Type B pancreatic cell (in vitro differentiated cells): ENCODE measurements around the gene KRT72. TPM values are rescaled to one million over a fixed set of nuclear protein-coding genes. Genes with fewer than 3 reads are reported as not detected.

Source experiments
- DNase-seq: peaks from one replicate; pipeline ENCODE4 v3.0.0; 2021; ENCODE audit warnings: mixed read lengths; ENCODE audit not compliant: unreplicated experiment; ENCODE audit errors: extremely low spot score
- H3K27ac Mint-ChIP-seq: 2 replicates; pipeline ENCODE4 v1.8.0; 2021; ENCODE audit warnings: mild to moderate bottlenecking, mixed read lengths
- H3K27me3 Mint-ChIP-seq: 2 replicates; pipeline ENCODE4 v1.8.0; 2021; ENCODE audit warnings: mixed read lengths
- H3K36me3 Mint-ChIP-seq: 2 replicates; pipeline ENCODE4 v1.8.0; 2021; ENCODE audit warnings: mixed read lengths
- H3K4me1 Mint-ChIP-seq: one replicate; pipeline ENCODE4 v1.8.0; 2021; ENCODE audit warnings: mixed read lengths; ENCODE audit not compliant: unreplicated experiment
- H3K4me3 Mint-ChIP-seq: 2 replicates; pipeline ENCODE4 v1.8.0; 2021; ENCODE audit warnings: mild to moderate bottlenecking, mixed read lengths
- H3K9me3 Mint-ChIP-seq: 2 replicates; pipeline ENCODE4 v1.8.0; 2021; ENCODE audit warnings: mixed read lengths
- CTCF ChIP-seq: fragments of 200-600 bp; sonication (generic); conservative IDR thresholded peaks from 2 replicates; pipeline ENCODE4 v1.5.0; 2021; ENCODE audit warnings: antibody characterized with exemption, mild to moderate bottlenecking
- total RNA-seq: library from RNA; stranded (reverse); gene quantifications from 2 replicates; pipeline ENCODE4 v1.2.1, GENCODE V29; 2021; ENCODE audit warnings: low replicate concordance

The KRT72 gene
- total RNA-seq, 1 donor from 2014 or later: 0.48 TPM

DNA sequence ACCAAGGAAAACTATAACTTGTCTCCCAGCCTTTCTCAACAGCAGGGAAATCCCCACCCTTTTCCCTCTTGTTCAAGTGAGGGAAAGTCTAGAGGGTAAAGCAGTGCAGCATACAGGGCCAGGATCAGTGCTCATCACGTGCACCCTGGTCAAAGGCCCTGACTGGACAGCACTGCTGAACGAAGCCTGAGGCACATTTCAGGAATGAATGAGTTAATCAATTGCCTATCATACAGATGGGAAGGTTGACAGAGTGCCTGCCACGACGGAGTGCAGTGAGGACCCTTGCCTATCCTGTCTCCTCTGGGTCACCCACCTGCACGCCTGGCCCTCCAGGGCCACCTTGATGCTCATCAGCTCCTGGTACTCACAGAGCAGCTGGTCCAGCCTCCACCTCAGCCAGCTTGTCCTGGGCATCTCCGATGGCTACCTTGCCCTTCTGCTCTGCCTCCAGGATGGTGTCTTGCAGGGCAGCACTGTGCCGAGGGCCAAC lies 28.8 kb upstream of the KRT72 start:
- no peak overlapping the region for H3K27ac Mint-ChIP-seq
- H3K27me3 Mint-ChIP-seq: peaks cover 31% of the 10 kb centered on the region
- no peak for TF ChIP-seq CTCF
- H3K9me3 Mint-ChIP-seq: no peaks in the 10 kb centered on the region
- peak; percentile 42 for DNase-seq
- no peak overlapping the region for H3K4me3 Mint-ChIP-seq
- no peaks in the 10 kb centered on the region for H3K36me3 Mint-ChIP-seq
- H3K4me1 Mint-ChIP-seq: no peaks in the 10 kb centered on the region

DNA sequence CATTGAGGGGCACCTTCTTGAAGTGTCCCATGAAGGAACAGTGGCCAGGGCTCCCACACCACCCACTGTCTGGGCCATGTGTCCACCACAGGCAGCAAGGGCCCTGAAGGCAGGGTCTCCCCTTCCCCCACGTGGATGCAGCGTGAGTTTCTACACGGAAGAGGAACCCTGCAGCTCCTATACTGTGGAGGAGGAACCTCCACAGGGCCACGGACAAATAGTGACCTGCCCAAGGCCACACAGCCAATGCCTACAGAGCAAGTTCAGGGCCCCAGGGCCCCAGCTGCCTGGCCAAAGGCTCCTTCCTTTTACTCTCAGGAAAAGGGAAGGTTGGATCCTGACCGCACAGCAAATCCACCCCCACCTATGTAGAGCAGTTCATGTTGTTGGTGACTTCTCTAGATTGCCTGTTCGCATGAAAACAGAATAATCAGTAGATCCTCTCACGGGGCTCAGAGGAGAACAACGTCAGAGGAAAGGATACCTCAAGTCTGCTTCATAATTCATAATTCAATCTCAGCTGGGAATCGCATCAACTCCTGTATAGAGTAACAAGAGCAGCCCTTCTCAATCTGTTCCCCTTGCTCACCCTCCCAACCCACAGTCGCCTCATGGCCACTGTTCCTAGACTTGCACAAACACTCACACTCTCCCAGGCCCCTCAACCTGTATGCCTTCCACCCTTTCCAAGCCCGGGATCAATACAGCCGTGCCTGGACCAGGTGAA lies 28.2 kb upstream of the KRT72 start:
- Mint-ChIP-seq H3K27ac (no peak overlapping the region), H3K4me3 (no peak overlapping the region), H3K36me3 (no peaks in the 10 kb centered on the region)

GRCh38 chr12:52628841-52629240 lies 27.6 kb upstream of the KRT72 start:
- Mint-ChIP-seq H3K4me3 (no peak overlapping the region), H3K4me1 (no peaks in the 10 kb centered on the region), H3K9me3 (no peaks in the 10 kb centered on the region), H3K36me3 (no peaks in the 10 kb centered on the region), H3K27ac (no peak overlapping the region), H3K27me3 (peaks cover 27% of the 10 kb centered on the region)
- TF ChIP-seq CTCF: no peak
- peak; percentile 32 for DNase-seq

More for the DNA sequence above, 28.2 kb upstream of the KRT72 start:
- peak; percentile 25 for DNase-seq
- Mint-ChIP-seq H3K4me1 (no peaks in the 10 kb centered on the region), H3K27me3 (peaks cover 33% of the 10 kb centered on the region), H3K9me3 (no peaks in the 10 kb centered on the region)
- no peak for TF ChIP-seq CTCF

DNA sequence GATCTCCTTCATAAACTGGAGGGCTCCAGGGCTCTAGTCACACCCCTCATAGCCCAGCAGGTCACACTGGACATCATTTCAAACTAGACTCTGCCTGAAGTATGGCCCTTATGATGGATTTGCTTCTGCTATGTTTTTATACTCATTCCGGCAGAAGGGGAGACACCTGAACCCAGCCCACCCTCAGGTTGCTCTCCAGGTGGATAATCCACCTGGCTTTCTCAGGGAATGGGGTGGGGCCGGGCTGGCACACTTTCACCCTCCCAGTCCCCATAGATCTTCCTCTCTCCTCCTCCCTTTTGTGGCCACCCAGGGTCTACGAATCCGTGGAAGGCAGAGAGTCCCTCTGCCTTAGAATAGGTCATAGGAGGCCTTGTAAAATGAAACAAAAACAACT lies 26.8 kb upstream of the KRT72 start:
- Mint-ChIP-seq H3K4me1 (no peaks in the 10 kb centered on the region), H3K4me3 (no peak overlapping the region), H3K36me3 (no peaks in the 10 kb centered on the region), H3K9me3 (no peaks in the 10 kb centered on the region), H3K27ac (no peak overlapping the region), H3K27me3 (peaks cover 25% of the 10 kb centered on the region)
- peak; percentile 50 for DNase-seq
- TF ChIP-seq CTCF: no peak

DNA sequence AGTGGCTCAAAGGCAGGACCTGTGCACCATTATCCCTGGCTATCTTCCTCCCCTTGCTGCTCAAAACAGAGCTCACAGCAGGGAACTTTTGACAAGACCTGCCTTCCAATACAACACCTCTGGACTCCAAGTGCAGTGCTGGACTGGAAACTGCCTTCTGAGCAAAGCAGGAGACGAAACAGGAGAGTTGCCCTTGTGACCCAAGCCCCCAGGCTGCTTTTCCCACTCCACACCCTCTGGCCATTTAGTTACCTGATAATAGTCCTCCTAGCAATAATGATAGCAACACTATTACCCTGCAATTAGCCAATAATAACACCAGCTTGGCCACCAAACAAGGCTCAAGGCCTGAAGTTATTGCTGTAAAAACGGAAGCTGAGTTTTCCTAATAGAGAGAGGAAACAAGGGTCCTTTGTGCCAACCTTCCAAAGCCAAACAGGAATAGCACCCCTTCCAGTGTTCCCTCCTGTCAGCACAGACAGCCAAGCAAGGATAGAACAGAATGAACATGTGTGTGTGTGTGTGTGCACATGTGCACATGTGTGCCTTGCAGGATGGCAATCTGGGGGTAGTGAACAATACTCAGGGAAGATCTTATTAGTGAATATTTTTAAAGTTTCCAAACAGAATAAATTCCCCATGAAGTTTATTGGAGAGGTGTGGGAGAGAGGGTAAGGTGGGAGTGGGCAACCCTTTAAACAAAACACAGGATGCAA lies 26.3 kb upstream of the KRT72 start:
- H3K9me3 Mint-ChIP-seq: no peaks in the 10 kb centered on the region
- H3K4me3 Mint-ChIP-seq: no peak overlapping the region
- peaks cover 24% of the 10 kb centered on the region for H3K27me3 Mint-ChIP-seq
- DNase-seq: peak; percentile 16
- no peaks in the 10 kb centered on the region for H3K36me3 Mint-ChIP-seq
- no peak for TF ChIP-seq CTCF
- H3K4me1 Mint-ChIP-seq: no peaks in the 10 kb centered on the region
- H3K27ac Mint-ChIP-seq: no peak overlapping the region
